HS-27A (cell line): Measurements from ENCODE around the gene DZIP3.

ENCODE experiments used
- DNase-seq: peaks from one replicate; pipeline ENCODE4 v3.0.0-alpha.2; 2012; ENCODE audit warnings: low read depth, missing footprints

Gene DZIP3

GRCh38 chr3:108698461-108698860 is 108.9 kb downstream of the DZIP3 start:
- DNase-seq = no peak

GRCh38 chr3:108705045-108705444 is 115.5 kb downstream of the DZIP3 start:
- no peak for DNase-seq

GRCh38 chr3:108713009-108713516 is 123.5 kb downstream of the DZIP3 start:
- no peak for DNase-seq

DNA sequence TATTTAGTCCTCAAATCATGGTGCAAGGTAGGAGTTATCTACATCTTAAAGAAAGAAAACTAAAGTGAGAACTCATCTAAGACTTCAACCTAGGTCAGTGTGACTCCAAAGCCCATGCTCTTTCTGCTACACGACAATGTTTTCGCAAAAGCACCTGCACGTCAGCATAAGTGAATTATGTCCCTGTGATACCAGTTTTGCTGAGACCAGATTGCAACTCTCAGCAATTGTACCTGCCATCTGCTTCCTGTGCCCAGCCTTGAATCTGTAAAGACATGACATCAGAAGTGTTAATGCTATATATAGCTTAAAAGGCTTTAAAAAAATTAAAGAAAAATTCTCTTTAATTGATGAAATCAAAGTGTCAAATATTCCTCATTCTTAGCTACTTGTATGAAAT is 124.3 kb downstream of the DZIP3 start:
- DNase-seq = no peak

DNA sequence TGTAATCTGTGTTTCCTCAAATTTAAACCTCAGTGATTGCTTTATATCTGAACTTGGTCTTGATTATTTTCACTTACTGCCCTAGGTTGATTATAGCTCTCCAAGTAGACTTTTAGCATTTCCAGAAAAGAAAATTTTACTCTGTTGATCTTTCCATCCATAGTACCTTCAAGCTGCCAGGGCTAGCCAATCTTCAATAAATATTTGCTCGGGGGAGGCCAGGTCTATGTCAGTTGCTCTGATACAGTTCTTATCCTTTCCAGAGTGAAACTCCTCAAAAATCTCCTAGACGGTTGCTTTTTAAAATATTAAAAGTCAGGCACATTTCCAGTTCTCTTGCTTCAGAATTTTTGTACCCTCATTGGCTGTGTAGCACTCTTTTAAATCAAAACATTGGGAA is 128.9 kb downstream of the DZIP3 start:
- DNase-seq = no peak

DNA sequence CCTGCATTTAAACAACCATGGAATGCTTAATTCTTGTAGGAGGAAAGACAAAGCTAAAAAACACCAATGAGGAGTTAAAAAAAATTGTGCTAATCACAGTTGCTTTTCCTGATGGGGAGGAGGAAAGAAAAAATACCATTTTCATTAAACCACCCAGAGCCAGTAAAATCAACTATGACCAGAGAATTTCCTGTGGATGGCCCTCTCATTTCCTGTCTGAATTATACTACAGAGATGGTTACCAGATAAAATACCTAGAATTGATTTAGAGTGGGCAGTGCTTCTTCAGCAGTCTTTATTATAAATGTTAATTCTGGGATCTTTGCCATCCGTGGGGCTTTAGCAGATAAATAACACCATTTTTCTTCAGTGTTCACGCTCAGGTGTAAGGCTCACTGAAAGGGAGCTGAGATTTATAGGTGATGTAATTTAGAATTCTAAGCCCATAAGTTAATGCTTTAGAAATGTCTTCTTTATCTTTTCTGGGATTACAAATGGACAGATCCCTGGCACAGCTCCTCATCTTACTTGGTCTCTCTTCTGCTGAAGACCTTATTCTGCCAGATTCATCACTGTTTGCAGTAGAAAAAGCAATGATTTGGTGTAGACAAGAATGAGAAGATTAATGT is 129.8 kb downstream of the DZIP3 start:
- DNase-seq = no peak

DNA sequence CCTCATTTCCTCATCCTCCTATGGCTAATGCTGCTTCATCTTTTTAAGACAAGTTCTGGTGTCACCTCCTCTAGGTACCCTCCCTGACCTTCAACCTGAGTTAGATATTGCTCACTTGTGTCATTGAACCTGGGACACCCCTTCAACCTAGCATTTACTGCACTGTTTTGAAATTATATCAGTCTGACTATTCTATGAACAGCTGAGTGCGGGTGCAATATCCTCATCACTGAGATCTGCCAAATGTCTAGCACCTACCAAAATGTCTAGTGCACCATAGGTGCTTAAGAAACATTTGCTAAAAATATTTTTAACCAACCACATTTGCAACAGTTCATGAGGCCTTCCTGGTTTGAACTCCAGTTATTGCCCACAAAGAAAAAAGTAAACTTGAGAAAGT is 133.2 kb downstream of the DZIP3 start:
- DNase-seq = no peak

DNA sequence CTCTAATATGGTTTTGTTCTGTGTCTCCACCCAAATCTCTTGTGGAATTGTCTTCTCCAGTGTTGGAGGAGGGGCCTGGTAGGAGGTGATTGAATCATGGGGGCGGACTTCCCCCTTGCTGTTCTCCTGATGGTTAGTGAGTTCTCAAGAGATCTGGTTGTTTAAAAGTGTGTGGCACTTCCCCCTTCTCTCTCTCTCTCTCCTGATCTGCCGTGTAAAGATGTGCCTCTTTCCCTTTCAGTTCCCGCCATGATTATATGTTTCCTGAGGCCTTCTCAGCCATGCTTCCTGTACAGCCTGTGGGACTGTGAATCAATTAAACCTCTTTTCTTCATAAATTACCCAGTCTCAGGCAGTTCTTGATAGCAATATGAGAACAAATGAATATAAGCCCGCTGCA is 134.6 kb downstream of the DZIP3 start:
- no peak for DNase-seq

GRCh38 chr3:108728105-108728504 is 138.6 kb downstream of the DZIP3 start:
- DNase-seq = no peak

DNA sequence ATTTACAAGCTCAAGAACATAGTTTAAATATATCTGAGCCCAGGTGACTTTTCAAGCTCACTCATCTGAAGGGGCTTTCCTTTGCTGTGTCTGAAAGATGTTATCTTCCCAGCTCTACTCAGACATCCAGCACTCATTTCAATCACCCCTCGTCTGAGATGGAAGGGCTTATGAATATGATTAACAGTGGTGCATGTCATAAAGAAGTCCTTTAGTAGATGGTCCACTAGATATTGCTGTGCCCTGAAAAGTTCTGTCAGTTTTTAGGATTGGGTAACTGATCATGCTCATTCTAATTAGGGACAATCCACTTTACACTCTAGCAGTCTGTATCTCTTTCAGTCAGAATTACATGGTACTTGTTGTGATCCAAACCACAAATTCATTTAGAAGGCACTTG is 139.4 kb downstream of the DZIP3 start:
- DNase-seq = no peak

GRCh38 chr3:108736821-108737220 is 147.3 kb downstream of the DZIP3 start:
- no peak for DNase-seq

- no peak for DNase-seq
Measured at GRCh38 chr3:108742929-108743328, 153.4 kb downstream of the DZIP3 start.
